ENCODE measurements around the gene NEGR1.

The NEGR1 gene

GRCh38 chr1:71666609-71667008 lies 615.7 kb downstream of the NEGR1 start:
- DNase-seq: no peak

DNA sequence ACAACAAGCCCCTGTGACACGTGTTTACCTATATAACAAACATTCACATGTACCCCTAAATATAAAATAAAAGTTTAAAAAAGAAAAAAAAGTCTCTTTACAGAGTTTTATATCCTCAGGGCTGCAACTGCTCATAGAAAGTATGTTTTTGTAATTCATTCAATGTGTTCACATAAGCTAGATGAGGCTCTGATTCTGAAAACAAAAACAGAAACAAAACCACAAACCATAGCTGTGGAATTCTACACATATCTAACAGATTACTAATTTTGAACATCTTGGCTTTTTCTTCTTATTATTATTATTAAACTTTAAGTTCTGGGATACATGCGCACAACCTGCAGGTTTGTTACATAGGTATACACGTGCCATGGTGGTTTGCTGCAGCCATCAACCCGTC lies 621.9 kb downstream of the NEGR1 start:
- DNase-seq: no peak

DNA sequence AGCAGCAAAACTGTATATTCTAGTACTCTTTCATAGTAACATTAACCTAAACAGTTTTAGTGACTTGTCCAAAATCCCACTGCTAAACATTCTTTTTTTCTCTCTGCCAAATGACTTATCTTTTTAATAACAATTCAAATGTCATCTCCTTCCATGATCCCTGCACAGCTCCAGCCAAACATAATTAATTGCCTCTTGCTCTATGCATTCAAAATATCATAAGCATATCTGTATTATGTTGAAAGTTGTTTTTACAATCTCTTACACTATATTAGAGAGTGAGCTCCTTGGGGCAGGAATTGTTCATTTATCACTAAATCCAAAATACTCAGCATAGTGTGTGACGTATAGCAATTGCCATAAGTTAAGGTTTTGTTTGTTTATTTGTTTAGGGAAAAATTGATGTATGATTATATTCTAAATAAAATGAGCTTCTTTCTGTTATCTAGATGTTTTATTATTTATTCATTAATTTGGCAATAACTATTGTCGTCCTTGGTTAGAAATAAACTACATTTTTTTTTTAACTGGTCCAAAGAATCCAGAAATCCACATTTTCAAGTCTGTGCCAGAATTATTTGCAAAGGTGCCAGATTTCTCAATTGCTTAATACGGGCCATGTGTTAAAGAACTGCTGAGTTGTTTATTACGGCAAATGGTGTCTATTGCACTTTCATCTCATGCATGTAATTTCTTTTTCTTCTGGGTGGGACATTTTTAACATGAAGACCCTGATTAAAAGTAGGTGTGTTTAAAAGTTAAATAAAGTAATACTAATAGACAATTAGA lies 624.3 kb downstream of the NEGR1 start:
- no peak for DNase-seq

GRCh38 chr1:71656902-71657301 lies 625.4 kb downstream of the NEGR1 start:
- no peak for DNase-seq

GRCh38 chr1:71655604-71656003 lies 626.7 kb downstream of the NEGR1 start:
- no peak for DNase-seq

GRCh38 chr1:71653952-71654351 lies 628.4 kb downstream of the NEGR1 start:
- DNase-seq: no peak

DNA sequence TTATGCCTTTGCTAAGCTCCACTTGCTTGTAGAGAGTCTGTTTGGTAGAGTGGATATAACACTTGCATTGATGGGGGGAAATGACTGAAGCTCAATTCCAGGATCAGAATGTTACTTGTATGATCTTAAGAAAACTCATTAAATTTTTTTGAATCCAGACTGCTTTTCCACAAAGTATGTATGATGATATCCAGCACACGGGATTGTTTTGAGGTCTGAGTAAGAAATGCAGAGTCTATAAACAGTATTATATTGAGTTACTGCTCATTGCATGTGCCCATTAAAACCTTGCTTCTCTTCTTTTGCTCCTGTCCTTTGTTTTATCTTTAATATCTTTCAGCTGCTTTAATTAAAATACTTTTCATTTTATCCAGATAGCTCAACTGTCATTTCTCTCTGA lies 631.1 kb downstream of the NEGR1 start:
- no peak for DNase-seq

- no peak for DNase-seq
Observed at GRCh38 chr1:71650119-71650518, 632.2 kb downstream of the NEGR1 start.

DNA sequence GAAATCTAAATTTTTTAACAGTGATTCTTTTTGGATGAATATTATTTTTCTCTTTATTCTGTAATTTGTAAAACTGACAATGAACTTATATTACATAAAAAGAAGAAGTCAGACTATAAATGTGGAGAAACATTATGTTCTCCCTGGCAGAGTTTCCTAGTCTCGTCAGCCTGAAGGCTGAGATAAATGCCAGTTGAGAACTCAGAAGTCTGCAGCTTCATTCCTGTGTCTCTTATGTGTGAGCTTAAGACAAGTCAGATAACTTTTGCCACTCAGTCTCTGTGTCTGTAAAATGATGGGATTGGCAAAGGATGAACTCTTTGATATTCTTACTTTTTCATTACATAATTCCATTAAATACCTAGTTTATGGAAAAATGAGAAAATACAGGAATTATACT lies 632.7 kb downstream of the NEGR1 start:
- DNase-seq: peak; percentile 4

GRCh38 chr1:71647513-71648300 lies 634.6 kb downstream of the NEGR1 start:
- DNase-seq: no peak

GRCh38 chr1:71645015-71645414 lies 637.3 kb downstream of the NEGR1 start:
- no peak for DNase-seq

DNA sequence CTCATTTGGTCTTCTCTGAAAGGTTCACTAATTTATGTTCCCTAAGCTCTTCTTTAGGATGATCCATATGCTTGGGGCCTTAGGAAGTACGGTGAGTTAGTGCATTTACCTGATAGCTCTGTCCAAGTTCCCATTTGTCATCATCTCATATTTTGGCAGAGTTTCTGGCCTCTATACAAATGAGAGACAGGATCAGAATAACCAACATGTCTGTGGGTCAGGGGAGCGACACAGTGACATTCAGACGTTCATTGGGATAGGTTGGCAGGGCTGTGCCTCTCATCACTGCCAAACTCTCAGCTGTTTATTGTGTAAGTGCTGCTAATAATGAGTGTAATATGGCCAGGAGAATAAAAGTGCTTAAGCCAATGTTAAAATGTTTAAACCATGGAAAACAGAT lies 640.4 kb downstream of the NEGR1 start:
- no peak for DNase-seq

DNA sequence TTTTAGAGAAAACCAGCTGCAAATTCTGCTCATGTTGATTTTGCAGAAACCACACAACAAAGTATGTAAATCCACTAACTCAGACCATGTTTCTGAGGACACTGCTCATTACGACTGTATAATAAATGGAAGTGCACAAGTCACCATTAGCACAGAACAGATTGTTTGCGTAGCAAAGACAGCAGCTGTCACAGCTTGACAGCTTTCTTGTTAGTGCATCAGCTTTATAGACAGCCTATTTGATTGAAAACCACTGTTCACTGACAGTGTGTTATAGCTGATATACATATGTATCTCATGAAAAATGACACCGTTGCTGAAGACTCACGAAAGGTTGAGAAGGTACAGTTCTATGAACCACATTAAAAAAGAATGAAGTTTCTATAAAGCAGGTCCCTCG lies 641.3 kb downstream of the NEGR1 start:
- no peak for DNase-seq

DNA sequence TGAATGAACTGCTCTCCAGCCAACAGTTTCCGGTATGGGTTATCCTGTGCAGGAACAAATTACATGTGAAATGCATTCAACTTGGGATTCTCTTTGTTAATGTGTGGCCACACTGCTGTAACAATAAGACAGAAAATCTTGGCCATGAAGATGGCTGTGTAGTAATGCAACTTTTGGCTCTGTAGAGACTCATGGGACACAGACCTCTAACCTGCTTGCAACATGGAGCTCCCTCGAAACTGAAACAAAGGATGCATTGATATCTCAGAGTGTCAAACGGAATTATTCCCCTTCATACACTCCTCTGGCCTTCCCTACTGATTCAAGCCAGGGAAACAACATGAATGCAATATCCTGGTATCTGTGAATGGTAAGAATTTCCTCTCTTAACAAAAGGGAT lies 642.2 kb downstream of the NEGR1 start:
- no peak for DNase-seq

GRCh38 chr1:71638081-71638766 lies 644.1 kb downstream of the NEGR1 start:
- no peak for DNase-seq

DNA sequence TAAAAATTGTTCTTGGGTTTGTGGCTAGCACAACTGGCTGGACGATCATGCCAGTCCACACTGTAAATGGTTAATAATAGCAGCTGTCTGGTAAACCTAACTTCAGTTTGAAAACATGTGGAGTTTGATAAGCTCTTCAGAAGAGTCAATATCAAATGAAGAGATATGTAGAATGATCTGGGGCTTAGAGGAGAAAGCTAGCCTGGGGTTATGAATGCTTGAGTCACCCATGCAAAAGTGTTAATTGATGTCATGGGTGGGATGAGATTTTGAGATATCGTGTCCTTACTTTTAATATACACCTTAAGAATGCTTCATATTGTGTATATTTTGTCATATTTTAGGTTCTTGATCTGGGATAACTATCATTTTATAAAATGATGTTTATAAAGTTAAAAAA lies 646.8 kb downstream of the NEGR1 start:
- DNase-seq: no peak

DNA sequence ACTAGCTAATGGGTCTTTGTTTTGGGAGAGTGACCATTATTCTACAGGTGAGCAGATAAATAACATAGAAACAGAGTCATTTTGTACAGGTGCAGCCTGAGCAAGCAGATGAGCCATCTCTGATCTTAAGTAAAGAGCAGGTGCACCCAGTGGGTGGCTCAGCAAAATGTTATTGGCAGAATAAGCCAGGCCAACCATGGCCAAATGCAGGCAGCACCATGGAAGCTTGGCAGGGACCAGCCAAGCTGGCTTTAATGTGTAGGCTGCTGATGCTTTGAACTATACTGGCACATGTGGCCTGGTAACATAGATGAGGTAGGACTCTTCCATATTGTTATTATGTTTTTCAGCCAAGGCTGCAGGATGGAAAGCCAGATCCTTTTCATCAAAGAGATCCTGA lies 648.2 kb downstream of the NEGR1 start:
- DNase-seq: no peak

DNA sequence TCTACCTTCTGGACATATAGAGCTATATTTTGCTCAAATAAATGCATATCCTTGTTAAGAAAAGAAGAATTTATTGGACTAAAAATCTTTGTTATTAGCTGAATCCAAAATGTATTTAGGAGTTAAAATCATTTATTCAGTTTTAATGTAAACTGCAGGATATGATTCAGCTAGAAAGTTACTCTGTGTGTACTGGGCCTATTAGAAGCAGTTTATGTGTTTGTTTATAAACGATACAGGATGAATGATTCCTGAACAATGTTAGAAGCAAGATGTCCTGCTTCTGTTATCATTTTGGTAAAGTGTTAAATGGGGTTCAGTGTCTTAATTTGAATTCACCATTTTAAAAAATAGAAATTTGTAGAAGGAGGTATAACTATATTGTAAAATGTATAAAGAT lies 652.3 kb downstream of the NEGR1 start:
- no peak for DNase-seq

DNA sequence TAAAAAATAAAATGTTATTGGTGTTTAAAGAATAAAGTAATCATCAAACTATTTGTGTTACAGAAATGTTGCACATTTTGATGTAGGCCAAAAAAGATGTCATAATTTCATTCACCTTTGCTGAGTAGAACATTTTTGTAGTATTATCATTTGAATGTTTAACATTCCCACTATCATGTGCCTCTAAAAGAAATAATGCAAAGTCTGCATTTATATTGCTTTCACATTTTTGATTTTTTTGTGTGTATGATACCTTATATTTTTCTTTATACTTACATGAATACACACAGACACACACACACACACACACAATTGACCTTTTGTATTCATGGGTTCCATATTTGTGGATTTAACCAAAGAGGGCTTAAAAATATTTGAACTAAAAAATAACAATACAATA lies 657.3 kb downstream of the NEGR1 start:
- DNase-seq: no peak

- no peak for DNase-seq
Observed at GRCh38 chr1:71623888-71624287, 658.5 kb downstream of the NEGR1 start.

DNA sequence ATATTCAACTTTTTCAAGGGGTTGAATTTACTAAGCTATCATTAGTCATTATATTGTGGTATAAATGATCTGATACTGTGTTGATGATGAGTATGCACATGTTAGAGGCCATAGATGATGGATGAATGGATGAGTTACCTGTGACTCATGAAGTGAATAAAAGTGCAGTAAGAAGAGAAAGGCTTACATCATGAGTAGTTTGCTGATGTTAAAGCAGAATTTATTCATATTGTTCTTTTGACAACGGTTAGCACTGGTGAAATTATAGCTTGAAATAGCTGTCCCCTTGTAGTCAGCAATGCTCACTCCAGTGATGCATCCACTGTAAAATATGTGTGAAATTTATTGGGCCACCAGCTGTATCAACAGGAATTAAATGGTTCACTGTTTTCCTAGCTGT lies 660.6 kb downstream of the NEGR1 start:
- DNase-seq: no peak

DNA sequence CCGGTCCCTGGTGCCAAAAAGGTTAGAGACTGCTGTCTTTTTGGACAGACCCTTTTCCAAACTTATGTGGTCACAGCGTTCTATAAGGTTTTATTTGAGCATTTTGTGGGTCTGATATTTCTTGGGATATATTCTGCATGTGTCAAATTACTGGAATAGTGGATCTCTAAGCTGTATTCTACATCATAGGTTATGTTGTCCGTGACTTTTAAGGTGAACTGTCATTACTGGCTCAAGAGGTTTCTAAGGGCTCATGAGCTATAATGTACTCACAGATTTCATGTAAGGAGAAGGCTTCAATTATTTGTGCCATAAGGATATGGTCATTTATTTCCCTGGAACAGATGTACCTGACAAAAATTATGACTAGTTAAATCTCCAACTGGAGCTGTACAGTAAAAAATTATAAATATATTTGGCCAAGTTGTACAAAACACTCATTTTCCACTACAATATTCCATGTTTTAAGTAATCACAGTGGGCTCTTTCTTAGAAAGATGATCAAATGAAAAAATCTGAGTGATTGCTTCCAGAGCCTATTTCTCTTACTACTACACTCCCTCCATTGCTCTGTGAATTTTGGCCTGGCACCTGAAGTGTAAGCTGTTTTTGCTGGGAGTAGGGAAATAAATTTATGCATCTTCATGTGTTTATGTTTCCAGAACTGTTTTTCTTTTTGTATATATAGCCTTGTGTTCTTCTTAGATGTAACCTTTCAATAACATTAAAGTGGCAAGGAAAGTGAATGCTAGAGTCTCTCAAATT lies 663.4 kb downstream of the NEGR1 start:
- DNase-seq: no peak

DNA sequence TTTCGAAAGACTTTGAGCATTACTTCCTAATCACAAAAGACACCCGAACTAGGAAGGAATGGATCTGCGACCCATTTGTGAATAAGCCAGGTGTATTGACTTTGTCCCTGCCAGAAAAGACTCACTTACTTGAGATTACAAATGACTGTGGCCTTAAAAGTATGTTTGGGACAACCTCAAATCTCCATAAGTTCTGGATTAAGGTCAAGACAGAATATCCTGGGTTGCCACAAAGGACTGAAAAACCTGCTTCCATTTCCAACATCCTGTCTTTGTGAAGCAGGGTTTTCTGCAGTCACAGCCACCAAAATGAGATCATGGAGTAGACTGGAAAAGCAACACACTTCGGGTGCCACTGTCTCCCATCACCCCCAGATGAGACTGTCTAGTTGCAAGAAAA lies 664.1 kb downstream of the NEGR1 start:
- no peak for DNase-seq
